AG04450 (cell line): Measurements from ENCODE around the gene IRGC. TPM values are rescaled to one million over a fixed set of nuclear protein-coding genes. Genes with fewer than 3 reads are reported as not detected.

Experiments
- CTCF ChIA-PET: fragments of 300-600, 350-600 bp; formaldehyde crosslinking; extraction: SDS; loops from one replicate; lab custom pipeline; 2022; ENCODE audit warnings: antibody characterized with exemption, inconsistent platforms; lab: Charles Lee
- POLR2A ChIA-PET: fragments of 350-600 bp; formaldehyde crosslinking; extraction: SDS; loops from one replicate; lab custom pipeline; 2021; ENCODE audit warnings: antibody characterized with exemption, inconsistent platforms; lab: Yijun Ruan, JAX
- DNase-seq: peaks from one replicate; pipeline ENCODE4 v3.0.0-alpha.2; 2011; ENCODE audit warnings: low read depth, low spot score
- H3K27ac ChIP-seq: one replicate; pipeline ENCODE4 v1.5.1; 2012; ENCODE audit warnings: low read depth, low read length, control low read depth
- H3K27me3 ChIP-seq: one replicate; pipeline ENCODE4 v1.6.0; 2012; ENCODE audit warnings: low read length; ENCODE audit not compliant: control insufficient read depth, insufficient read depth
- H3K4me3 ChIP-seq: 2 replicates; pipeline ENCODE4 v1.5.1; 2011; ENCODE audit warnings: mild to moderate bottlenecking, low read depth, low read length, control low read depth
- H3K9me3 ChIP-seq: 2 replicates; pipeline ENCODE4 v1.5.1; 2012; ENCODE audit warnings: low read length; ENCODE audit not compliant: control insufficient read depth, insufficient read depth
- CTCF ChIP-seq: IDR thresholded peaks from 2 replicates; pipeline ENCODE4 v1.5.1; 2011; ENCODE audit warnings: low read depth, low read length, control low read depth, inconsistent platforms
- polyA plus RNA-seq: library from polyadenylated mRNA; depleted of rRNA; stranded (reverse); fragments of >200 nt; gene quantifications from 2 replicates; pipeline ENCODE4 v1.2.3, GENCODE V29; 2011

The IRGC gene
- polyA plus RNA-seq, 1 experiment: not detected

- no peak for TF ChIP-seq CTCF
- ChIA-PET CTCF (no interaction called here), POLR2A (no interaction called here)
- DNase-seq: no peak
- Histone ChIP-seq H3K27me3 (no peaks in the 10 kb centered on the region), H3K27ac (no peak overlapping the region), H3K4me3 (no peak overlapping the region), H3K9me3 (no peaks in the 10 kb centered on the region)
These were observed 25.4 kb downstream of the IRGC start for GRCh38 chr19:43741075-43741825.

- no peak for DNase-seq
- Histone ChIP-seq H3K27ac (no peak overlapping the region), H3K27me3 (no peaks in the 10 kb centered on the region), H3K4me3 (no peak overlapping the region), H3K9me3 (no peaks in the 10 kb centered on the region)
- CTCF ChIA-PET: interaction anchor here (0.5 to 1.8 kb wide), 6 partner anchors 8 to 92 kb away, joined by 3 to 7 read pairs (median 3); no protein-coding TSS in a partner anchor
- no peak for TF ChIP-seq CTCF
- POLR2A ChIA-PET: interaction anchor here (0.6 to 0.8 kb wide), 2 partner anchors 12 to 21 kb away, joined by 3 read pairs; partner anchors contain the start of gene SMG9
These were observed 27.2 kb downstream of the IRGC start for GRCh38 chr19:43743059-43743458.

GRCh38 chr19:43747557-43748204 lies 31.8 kb downstream of the IRGC start:
- H3K27ac ChIP-seq: no peak overlapping the region

GRCh38 chr19:43748205-43748594 lies 32.3 kb downstream of the IRGC start:
- TF ChIP-seq CTCF: no peak
- CTCF ChIA-PET: no interaction called here
- DNase-seq: no peak

More at GRCh38 chr19:43747557-43748204, 31.8 kb downstream of the IRGC start:
- CTCF ChIA-PET: interaction anchor here (3.0 kb wide), 1 partner anchor 18 kb away, joined by 12 read pairs; no protein-coding TSS in a partner anchor
- no peak for TF ChIP-seq CTCF
- no peak for DNase-seq
- no peak overlapping the region for H3K4me3 ChIP-seq
- POLR2A ChIA-PET: no interaction called here
- no peaks in the 10 kb centered on the region for H3K9me3 ChIP-seq
- H3K27me3 ChIP-seq: no peaks in the 10 kb centered on the region

GRCh38 chr19:43748685-43749084 lies 32.8 kb downstream of the IRGC start:
- ChIA-PET POLR2A (no interaction called here), CTCF (no interaction called here)
- DNase-seq: no peak
- H3K4me3 ChIP-seq: no peak overlapping the region
- TF ChIP-seq CTCF: no peak
- no peak overlapping the region for H3K27ac ChIP-seq
- H3K27me3 ChIP-seq: no peaks in the 10 kb centered on the region
- H3K9me3 ChIP-seq: no peaks in the 10 kb centered on the region

More at GRCh38 chr19:43748205-43748594, 32.3 kb downstream of the IRGC start:
- no peaks in the 10 kb centered on the region for H3K9me3 ChIP-seq
- POLR2A ChIA-PET: no interaction called here
- H3K4me3 ChIP-seq: no peak overlapping the region
- no peaks in the 10 kb centered on the region for H3K27me3 ChIP-seq
- no peak overlapping the region for H3K27ac ChIP-seq
